HG02798 (cell line): ENCODE results near the gene KITLG.
"Not testable (repeated sequence)": the region's sequence is repeated elsewhere in the genome, so short reads cannot be mapped to it uniquely, and the experiment has no call there.

Source experiments
- ATAC-seq: cut with Tn5 transposase; IDR thresholded peaks from one replicate; pipeline ENCODE4 v1.9.1; 2021; ENCODE audit warnings: mild to moderate bottlenecking; ENCODE audit not compliant: unreplicated experiment, poor library complexity

KITLG gene

GRCh38 chr12:88501972-88502938 lies 78.0 kb downstream of the KITLG start:
- no peak for ATAC-seq

DNA sequence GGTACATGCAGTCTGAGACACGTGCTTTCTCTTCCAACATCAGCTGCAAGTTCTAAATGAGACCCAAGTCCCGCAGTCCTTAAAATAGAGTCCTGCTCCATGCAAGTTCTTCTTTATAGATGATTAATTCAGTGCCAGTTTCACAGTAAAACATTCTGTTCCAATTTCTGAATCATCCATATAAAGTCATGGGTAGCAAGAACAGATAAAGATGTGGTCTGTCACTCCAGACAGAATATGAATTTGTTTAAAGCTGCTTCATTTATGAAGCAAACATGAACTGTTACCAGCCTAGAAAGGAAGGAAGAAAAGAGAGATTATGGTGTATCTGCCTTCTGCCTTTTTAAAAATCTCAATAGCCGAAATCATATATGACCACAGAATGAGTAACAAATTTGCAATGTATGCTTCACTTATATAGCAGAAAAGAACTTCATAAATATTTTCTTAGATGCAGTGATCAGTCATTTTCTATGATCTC lies 83.3 kb downstream of the KITLG start:
- no peak for ATAC-seq

DNA sequence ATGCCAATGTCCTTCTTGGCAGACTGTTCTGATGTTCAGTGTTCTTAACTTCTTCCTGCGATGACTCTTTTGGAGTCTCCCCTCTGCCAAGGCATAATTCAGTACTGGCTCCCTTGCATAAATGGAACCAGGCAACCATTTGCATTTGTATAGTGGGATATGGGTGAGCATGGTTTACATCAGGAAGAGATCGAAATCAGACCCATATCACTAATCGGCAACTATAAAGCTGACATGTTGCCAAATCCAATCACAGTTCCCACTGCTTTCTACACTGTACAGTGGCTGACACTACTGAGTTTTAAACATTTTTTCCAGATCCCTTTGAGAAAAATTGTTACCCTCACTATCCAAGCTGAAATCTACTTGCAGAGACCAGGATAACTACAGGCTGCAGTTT lies 83.8 kb downstream of the KITLG start:
- ATAC-seq = no peak

- ATAC-seq = no peak
Measured at GRCh38 chr12:88495031-88495430, 85.2 kb downstream of the KITLG start.

DNA sequence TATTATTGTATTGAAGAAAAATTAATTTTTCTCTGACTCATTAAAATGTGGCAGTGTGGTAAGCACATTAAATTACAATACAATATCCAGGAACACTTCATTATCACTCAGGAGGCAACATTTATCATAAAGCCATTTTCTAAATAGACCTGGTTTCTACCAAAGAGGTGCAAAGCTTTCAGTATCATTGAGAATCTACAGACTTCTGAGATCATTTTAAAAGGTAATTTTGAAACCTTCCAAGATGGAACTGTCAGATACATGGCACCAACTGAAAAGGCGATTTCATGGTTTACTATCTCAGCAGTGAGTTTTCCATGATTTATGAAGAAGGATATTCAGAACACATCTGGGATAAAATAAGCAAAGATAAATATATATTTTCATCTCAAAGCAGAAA lies 85.8 kb downstream of the KITLG start:
- ATAC-seq = no peak

- no peak for ATAC-seq
Measured at GRCh38 chr12:88493636-88494035, 86.6 kb downstream of the KITLG start.

DNA sequence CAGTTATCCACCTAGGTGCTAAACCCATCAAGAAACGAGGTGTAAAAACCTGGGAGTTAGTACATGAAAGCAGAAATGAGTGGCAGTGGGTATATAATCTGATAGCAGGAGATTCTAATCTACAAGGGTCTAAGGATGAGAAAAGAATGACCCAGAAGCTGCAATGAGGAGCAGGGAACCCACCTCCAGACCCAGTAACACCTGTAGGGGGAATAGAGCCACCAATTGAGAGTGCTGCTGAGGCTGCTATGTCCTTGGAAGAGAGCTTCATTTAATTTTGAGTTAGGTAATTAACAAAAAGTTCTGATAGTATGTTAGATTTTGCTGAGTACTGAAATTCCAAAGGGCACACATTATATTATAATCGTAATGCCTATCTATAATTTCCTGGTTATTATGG lies 89.8 kb downstream of the KITLG start:
- no peak for ATAC-seq

- ATAC-seq = no peak
Measured at GRCh38 chr12:88472775-88473174, 107.5 kb downstream of the KITLG start.

DNA sequence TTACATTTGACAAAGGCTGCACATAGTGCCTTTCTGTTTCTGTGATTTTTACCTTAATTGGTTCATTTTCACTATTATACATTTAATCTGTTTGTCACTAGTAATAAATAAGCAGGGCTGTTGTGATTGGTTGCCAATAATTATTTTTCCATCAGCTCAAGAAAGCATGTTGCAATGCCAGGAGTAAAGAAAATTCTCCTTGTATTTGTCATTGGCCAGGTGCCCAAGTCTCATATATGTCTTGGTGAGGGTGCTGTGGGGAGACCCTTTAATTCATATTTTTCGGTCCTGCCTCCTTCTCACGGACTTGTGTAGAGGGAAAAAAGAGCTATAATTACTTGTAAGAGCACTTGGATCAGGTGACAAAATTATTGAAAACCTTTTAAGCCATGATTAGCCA lies 108.0 kb downstream of the KITLG start:
- no peak for ATAC-seq

DNA sequence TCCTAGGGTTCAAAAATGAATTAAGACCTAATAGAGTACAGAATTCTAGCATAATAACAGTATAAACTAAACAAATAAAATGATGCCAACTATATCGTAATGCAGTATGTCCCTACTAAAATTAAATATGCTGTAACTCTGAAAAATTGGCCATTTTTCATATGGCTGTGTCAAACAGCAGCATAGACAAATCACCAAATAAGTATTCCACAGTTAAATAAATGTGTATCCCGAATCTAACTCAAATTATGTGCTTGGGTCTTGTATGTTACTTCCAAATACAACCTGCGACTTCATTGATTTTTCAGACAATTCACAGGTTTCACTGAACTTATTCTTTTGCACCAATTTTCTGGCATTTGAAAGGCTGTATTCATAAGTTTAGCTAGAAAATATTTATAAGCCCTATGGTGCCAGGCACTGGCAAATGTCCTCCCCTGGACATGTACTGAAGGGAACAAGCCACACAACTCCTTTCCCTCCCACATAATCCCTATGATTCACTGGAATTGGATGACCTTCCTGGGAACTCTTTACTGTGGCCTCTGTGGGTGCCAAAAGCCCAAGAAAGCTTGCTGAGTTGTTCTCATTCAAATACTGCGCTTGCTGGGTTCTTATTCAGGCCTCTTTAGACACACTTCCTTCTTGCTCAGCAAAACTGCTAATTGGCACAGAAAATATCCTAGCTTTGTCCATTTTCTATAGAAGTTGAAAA lies 108.8 kb downstream of the KITLG start:
- ATAC-seq = no peak

DNA sequence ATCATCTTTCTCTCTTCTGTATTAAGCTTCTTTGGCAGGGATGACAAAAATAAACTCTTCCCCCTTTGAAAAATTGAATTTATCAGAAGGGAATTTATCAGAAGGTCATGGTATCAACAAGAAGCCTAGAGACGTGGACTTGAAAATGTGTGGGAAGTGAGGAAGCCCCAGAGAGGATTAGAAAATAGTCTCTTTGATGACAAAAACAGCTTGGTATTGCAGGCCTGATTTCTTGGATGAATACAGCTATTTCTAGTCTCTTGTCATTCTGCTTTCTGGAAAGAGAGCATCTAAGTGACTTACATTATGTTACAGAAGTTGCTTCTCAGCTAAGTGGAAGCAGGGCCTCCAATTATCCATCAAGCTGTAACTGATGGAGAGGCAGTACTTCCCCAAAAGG lies 111.1 kb downstream of the KITLG start:
- no peak for ATAC-seq

GRCh38 chr12:88468581-88468980 lies 111.7 kb downstream of the KITLG start:
- ATAC-seq = no peak

- ATAC-seq = not testable (repeated sequence)
Measured at GRCh38 chr12:88466708-88467107, 113.6 kb downstream of the KITLG start.

GRCh38 chr12:88458327-88458726 lies 121.9 kb downstream of the KITLG start:
- no peak for ATAC-seq

GRCh38 chr12:88453323-88453722 lies 126.9 kb downstream of the KITLG start:
- no peak for ATAC-seq

GRCh38 chr12:88451205-88451604 lies 129.1 kb downstream of the KITLG start:
- ATAC-seq = no peak

DNA sequence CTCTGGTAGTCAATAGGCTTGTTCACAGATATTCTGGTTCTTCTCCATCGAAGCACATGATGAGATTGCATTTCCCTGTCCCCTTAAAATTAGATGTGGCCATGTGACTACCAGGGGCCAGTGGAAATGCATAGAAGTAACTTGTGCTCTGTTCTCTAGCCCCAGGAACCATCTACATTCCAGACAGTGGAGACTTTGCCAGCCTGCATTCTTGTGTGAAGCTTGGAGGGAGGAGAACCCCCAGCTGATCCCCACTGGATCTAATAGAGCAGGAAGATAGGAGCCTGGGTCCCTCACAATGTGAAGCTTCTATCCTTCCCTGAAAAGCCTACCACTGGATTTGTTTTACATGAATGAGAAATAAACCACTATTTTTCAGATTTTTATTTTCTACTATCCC lies 130.1 kb downstream of the KITLG start:
- no peak for ATAC-seq

- ATAC-seq = no peak
Measured at GRCh38 chr12:88448337-88448915, 131.8 kb downstream of the KITLG start.

- no peak for ATAC-seq
Measured at GRCh38 chr12:88445705-88446394, 134.4 kb downstream of the KITLG start.

DNA sequence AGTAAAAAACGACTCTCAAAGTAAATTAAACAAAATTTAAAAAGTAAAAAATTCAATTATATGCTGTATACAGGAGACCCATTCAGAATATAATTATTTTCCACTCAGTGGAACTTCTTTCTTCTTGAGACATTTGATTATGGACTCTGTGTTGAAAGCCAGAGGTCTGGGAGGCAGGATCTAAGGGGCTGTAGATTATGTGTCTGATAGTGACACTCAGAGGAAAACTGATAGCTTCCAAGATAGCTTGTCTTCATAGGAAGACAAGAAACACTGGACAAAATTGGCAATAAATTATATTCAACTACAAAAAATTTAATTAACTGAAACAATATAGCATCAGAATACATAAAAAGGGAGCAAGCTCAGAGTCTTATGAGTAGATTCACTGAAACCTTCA lies 135.8 kb downstream of the KITLG start:
- ATAC-seq = no peak
